NCI-H1048 (cell line): ENCODE data around the gene DYNC2H1.

Experiments
- DNase-seq: peaks from one replicate; lab custom pipeline; 2025; lab: John Stamatoyannopoulos, UW

Gene DYNC2H1

GRCh38 chr11:103147627-103148026 is 38.4 kb downstream of the DYNC2H1 start:
- no peak for DNase-seq

- no peak for DNase-seq
These were observed 48.3 kb downstream of the DYNC2H1 start for GRCh38 chr11:103157542-103157941.

GRCh38 chr11:103164093-103164796 is 55.0 kb downstream of the DYNC2H1 start:
- DNase-seq = no peak

DNA sequence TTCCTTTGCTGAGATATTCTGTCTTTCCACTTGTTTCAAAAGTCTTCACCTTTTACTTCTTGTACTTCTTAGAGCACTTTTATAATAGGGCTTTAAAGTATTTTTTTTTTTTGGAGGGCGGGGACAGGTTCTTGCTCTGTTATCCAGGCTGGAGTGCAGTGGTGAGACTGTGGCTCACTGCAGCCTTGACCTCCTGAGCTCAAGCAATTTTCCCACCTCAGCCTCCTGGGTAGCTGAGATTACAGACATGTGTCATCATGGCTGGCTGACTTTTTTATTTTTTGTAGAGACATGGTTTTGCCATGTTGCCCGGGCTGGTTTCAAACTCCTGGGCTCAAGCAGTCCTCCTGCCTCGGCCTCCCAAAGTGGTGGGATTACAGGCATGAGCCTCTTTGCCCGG is 57.9 kb downstream of the DYNC2H1 start:
- DNase-seq = no peak

DNA sequence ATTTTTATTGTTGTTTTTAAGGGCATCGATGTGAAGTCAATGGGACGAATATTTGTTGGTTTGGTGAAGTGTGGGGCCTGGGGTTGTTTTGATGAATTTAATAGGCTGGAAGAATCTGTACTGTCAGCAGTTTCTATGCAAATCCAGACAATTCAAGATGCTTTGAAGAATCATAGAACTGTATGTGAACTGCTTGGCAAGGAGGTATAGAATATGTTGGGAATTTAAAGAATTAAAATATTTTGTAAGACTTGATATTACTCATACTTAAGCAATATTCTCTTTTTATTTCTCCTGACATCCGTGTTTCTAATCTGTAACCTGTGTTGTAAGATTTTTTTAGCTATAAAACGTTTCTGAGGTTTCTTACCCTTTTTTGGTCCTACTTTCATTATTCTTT is 61.6 kb downstream of the DYNC2H1 start:
- DNase-seq = no peak

- DNase-seq = no peak
These were observed 66.4 kb downstream of the DYNC2H1 start for GRCh38 chr11:103175461-103176129.

DNA sequence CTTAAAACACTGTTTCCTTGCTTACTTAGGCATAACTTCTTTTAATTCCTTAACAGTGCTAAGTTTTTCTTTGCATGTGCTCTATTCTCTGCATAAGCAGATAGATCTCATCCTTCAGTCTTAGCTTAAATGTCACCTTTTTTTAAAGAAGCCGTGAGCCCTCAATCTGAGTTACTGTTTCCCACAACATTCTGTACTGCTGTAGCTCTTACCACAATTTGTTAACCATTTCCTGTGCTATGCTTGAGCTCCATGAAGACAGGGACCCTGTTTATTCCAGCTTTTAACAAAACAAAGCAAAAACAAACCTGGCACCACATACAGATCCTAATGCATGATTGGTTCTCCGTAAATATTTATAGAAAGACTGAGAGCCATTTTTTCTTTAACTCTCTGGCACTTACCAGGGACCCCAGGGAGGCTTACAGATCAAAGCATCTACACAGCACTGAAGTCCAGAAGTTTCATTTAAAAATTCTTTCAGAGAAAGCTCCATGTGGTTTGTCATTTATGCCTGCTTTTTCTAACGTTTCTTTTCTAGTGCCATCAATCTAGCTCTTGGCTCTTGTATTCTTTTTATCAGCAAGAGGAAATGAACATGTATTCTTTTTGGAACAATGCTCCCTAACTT is 74.9 kb downstream of the DYNC2H1 start:
- no peak for DNase-seq

DNA sequence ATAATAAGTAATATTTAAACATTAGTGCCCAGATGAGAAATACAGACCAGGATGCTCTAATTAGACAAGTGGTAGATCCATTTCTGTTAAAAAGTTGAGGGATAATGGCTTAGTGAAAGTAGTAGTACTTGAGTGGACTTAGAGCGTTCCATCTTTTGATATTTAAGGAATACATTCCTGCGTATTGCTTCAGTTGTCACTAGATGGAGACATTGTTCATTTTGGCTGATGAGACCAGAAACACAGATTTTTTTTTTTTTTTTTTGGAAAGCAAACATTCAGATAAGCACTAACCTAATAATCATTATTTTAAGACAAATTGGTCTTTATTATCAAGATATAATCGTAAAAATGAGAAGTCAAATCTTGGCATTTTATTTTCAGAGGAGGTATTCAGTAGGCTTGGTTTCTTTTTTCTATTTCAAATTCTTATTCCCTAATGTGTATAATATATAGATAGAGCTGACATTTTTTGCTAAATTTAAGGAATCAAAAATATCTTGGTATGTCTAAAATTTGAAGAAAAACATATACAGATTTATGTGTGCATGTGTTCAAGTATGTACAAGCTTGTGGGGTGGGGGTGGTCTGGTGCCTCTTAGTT is 92.9 kb downstream of the DYNC2H1 start:
- no peak for DNase-seq

DNA sequence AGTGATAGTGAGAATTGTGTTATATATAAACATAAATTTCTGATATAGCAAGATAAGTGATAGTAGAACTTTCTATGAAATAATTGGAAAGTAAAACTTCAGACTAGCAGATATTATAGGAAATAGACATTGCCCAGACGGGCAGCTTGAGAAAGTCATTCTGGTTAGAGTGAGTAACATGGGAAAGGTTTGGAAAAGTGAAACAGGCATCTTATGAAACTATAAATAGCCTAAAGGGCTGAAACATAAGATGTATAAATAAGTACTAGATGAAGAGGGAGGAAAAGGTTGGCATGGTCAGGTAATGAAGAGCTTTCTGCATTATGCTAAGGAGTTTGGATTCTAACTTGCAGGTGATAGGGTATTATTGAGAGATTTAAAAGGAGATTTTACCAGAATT is 101.3 kb downstream of the DYNC2H1 start:
- no peak for DNase-seq

GRCh38 chr11:103215812-103216211 is 106.6 kb downstream of the DYNC2H1 start:
- no peak for DNase-seq

- DNase-seq = no peak
These were observed 110.9 kb downstream of the DYNC2H1 start for GRCh38 chr11:103220133-103220532.

- no peak for DNase-seq
These were observed 113.6 kb downstream of the DYNC2H1 start for GRCh38 chr11:103222806-103223205.

DNA sequence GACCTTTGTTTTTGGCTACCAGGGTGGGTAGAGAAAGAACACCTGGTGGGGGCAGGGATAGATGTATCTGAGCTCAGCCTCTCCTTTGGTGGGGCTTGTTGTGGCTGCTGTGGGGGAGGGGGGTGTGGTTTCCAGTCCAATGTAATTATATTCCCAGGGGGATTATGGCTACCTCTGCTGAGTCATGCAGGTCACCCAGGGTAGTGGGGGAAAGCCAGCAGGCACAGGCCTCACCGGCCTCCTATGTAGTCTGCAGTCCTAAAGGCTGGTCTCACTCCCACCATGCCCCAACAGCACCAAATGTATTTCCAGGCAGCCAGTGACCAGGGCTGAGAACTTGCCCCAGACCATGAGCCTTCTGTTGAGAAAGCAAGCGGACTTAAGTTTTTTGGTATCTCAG is 119.6 kb downstream of the DYNC2H1 start:
- DNase-seq = no peak

DNA sequence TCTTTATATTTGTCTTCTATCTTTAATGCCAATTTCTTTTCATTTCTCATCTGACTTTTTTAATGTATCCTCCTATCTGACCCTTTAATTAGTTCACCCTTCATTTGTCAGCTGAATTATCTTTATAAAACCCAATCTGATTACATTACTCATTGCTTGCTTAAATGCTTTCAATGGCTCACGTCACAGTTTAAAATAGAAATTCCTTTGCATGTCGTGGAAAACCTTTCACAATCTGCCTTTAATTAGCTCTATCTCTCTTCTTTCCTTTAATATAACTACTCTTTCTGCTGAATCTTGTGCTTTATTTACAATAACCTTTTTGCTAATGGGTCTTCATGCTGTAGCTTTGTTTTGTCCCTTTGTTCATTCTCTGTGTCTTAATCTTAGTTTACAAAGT is 125.7 kb downstream of the DYNC2H1 start:
- no peak for DNase-seq

DNA sequence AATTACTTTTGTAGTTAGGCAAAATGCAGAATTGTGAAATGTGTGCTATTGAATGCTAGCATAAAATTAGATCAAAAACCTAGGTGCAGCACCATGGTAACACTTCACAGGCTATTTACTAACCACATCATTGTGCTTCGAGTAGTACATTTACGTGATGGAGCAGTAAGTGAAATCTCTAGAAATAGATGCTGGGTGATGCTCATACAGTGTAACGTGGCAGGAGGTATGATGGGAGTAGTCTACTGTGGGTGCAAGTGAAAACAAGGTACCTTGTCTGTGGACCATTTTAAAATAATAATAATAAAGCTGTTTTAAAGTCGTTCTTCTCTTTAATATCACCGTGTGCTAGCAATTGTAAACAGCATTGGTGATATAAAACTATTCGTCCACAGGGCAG is 132.3 kb downstream of the DYNC2H1 start:
- DNase-seq = no peak

DNA sequence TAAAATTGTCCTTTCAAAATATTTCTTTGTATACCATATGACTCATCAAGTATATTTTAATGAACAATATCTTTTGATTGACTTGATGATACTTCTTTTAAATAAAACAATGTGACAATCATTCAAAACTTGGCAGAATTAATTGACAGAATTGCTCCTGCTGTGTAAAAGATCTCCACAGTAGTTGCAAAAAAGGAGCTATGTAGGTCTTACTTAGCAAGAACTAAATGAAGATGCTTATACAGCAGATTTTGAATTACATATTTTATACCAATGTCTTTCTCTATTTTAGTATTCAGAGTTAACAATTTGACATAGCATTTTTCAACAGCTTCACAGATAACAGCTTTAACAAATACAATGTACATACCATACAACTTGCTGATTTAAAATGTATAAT is 144.9 kb downstream of the DYNC2H1 start:
- DNase-seq = no peak

- no peak for DNase-seq
These were observed 148.1 kb downstream of the DYNC2H1 start for GRCh38 chr11:103257360-103257759.

- no peak for DNase-seq
These were observed 157.1 kb downstream of the DYNC2H1 start for GRCh38 chr11:103266167-103266831.

GRCh38 chr11:103272876-103273275 is 163.7 kb downstream of the DYNC2H1 start:
- DNase-seq = no peak

GRCh38 chr11:103274025-103274424 is 164.8 kb downstream of the DYNC2H1 start:
- DNase-seq = no peak

GRCh38 chr11:103279821-103280220 is 170.6 kb downstream of the DYNC2H1 start:
- no peak for DNase-seq

- no peak for DNase-seq
These were observed 172.1 kb downstream of the DYNC2H1 start for GRCh38 chr11:103281301-103281700.
